ENCODE measurements around the gene ANK3.

The ANK3 gene

GRCh38 chr10:60368875-60369546 lies 20.7 kb downstream of the ANK3 start:
- DNase-seq (ENCODE audit: extremely low read depth, low read depth): no peak
- no peak for TF ChIP-seq CTCF (IDR thresholded peaks at IDR 0.05; ENCODE audit: low read depth, low read length)

- no peak for TF ChIP-seq CTCF (IDR thresholded peaks at IDR 0.05; ENCODE audit: low read depth, low read length)
- no peak for DNase-seq (ENCODE audit: extremely low read depth, low read depth)
Observed at GRCh38 chr10:60367901-60368300, 21.8 kb downstream of the ANK3 start.

GRCh38 chr10:60367431-60367830 lies 22.2 kb downstream of the ANK3 start:
- DNase-seq (ENCODE audit: extremely low read depth, low read depth): no peak
- TF ChIP-seq CTCF (IDR thresholded peaks at IDR 0.05; ENCODE audit: low read depth, low read length): no peak

- DNase-seq (ENCODE audit: extremely low read depth, low read depth): no peak
- TF ChIP-seq CTCF (IDR thresholded peaks at IDR 0.05; ENCODE audit: low read depth, low read length): no peak
Observed at GRCh38 chr10:60367024-60367423, 22.7 kb downstream of the ANK3 start.

- no peak for TF ChIP-seq CTCF (IDR thresholded peaks at IDR 0.05; ENCODE audit: low read depth, low read length)
- no peak for DNase-seq (ENCODE audit: extremely low read depth, low read depth)
Observed at GRCh38 chr10:60363187-60363586, 26.5 kb downstream of the ANK3 start.

- DNase-seq (ENCODE audit: extremely low read depth, low read depth): no peak
- TF ChIP-seq CTCF (IDR thresholded peaks at IDR 0.05; ENCODE audit: low read depth, low read length): no peak
Observed at GRCh38 chr10:60362461-60362860, 27.2 kb downstream of the ANK3 start.

- TF ChIP-seq CTCF (IDR thresholded peaks at IDR 0.05; ENCODE audit: low read depth, low read length): no peak
- no peak for DNase-seq (ENCODE audit: extremely low read depth, low read depth)
Observed at GRCh38 chr10:60359066-60359465, 30.6 kb downstream of the ANK3 start.
